ENCODE data around the gene SPDYE2. TPM values are rescaled to one million over a fixed set of nuclear protein-coding genes. Genes with fewer than 3 reads are reported as not detected.
"Not testable (repeated sequence)": the region's sequence is repeated elsewhere in the genome, so short reads cannot be mapped to it uniquely, and the experiment has no call there.

Gene SPDYE2
- total and polyA plus RNA-seq, 12 donors = 0.31 to 0.51 TPM; not detected in 10

GRCh38 chr7:102577315-102578240 lies 26.6 kb downstream of the SPDYE2 start:
- H3K36me3 ChIP-seq; DNase-seq; H3K4me3 ChIP-seq; ATAC-seq; H3K27me3 ChIP-seq; H3K27ac ChIP-seq; H3K9me3 ChIP-seq; intact Hi-C loops (cut with DNase I); H3K4me1 ChIP-seq: not testable (repeated sequence)
- WGBS, 2 donors = 77 to 78% methylated on average over 6 of the region's 7 CpGs

- ATAC-seq (peak in 5 of 8 donors; percentile 5 to 31 (median 16)), DNase-seq (peak in 1 of 2 donors; percentile 6)
- H3K36me3 ChIP-seq; H3K27me3 ChIP-seq; H3K27ac ChIP-seq; H3K9me3 ChIP-seq; H3K4me1 ChIP-seq; intact Hi-C loops (cut with DNase I); H3K4me3 ChIP-seq: not testable (repeated sequence)
- WGBS, 2 donors = 82% methylated on average over 5 of the region's 5 CpGs
Measured at GRCh38 chr7:102578486-102578885, 27.5 kb downstream of the SPDYE2 start.

GRCh38 chr7:102581722-102582121 lies 30.7 kb downstream of the SPDYE2 start:
- no CpG with 5 or more reads among the region's 5 CpGs for WGBS, 2 donors
- H3K9me3 ChIP-seq; H3K4me1 ChIP-seq; H3K27ac ChIP-seq; H3K4me3 ChIP-seq; intact Hi-C loops (cut with DNase I); DNase-seq; H3K36me3 ChIP-seq; ATAC-seq; H3K27me3 ChIP-seq: not testable (repeated sequence)

- H3K27me3 ChIP-seq; H3K4me1 ChIP-seq; H3K27ac ChIP-seq; H3K36me3 ChIP-seq; DNase-seq; H3K9me3 ChIP-seq; intact Hi-C loops (cut with DNase I); ATAC-seq; H3K4me3 ChIP-seq: not testable (repeated sequence)
- WGBS, 2 donors = no CpG with 5 or more reads among the region's 5 CpGs
Measured at GRCh38 chr7:102583495-102583894, 32.5 kb downstream of the SPDYE2 start.

- H3K4me3 ChIP-seq; H3K27ac ChIP-seq; DNase-seq; H3K27me3 ChIP-seq; H3K36me3 ChIP-seq; intact Hi-C loops (cut with DNase I); H3K4me1 ChIP-seq; H3K9me3 ChIP-seq: not testable (repeated sequence)
- WGBS, 2 donors = no CpG with 5 or more reads among the region's 9 CpGs
- peak in 4 of 8 donors; percentile 8 to 54 (median 24) for ATAC-seq
Measured at GRCh38 chr7:102589857-102590256, 38.8 kb downstream of the SPDYE2 start.

- H3K4me3 ChIP-seq; H3K36me3 ChIP-seq; H3K4me1 ChIP-seq; H3K27ac ChIP-seq; H3K27me3 ChIP-seq; intact Hi-C loops (cut with DNase I); H3K9me3 ChIP-seq: not testable (repeated sequence)
- 15 to 31% methylated on average over 6 of the region's 26 CpGs for WGBS, 2 donors
- DNase-seq (peak; percentile 29 to 35), ATAC-seq (peak; percentile 81 to 89 (median 84))
Measured at GRCh38 chr7:102592477-102593019, 41.5 kb downstream of the SPDYE2 start.

- H3K4me3 ChIP-seq; intact Hi-C loops (cut with DNase I); H3K9me3 ChIP-seq; H3K4me1 ChIP-seq; H3K27ac ChIP-seq; H3K36me3 ChIP-seq; H3K27me3 ChIP-seq; DNase-seq: not testable (repeated sequence)
- no CpG with 5 or more reads among the region's 68 CpGs for WGBS, 2 donors
- peak; percentile 32 to 49 (median 37) for ATAC-seq
Measured at GRCh38 chr7:102593637-102594334, 42.8 kb downstream of the SPDYE2 start.

- DNase-seq; H3K36me3 ChIP-seq; H3K9me3 ChIP-seq; H3K27ac ChIP-seq; H3K4me3 ChIP-seq; H3K4me1 ChIP-seq; intact Hi-C loops (cut with DNase I); H3K27me3 ChIP-seq; ATAC-seq: not testable (repeated sequence)
- 75 to 76% methylated on average over 2 to 4 of the region's 10 CpGs for WGBS, 2 donors
Measured at GRCh38 chr7:102596036-102596435, 45.0 kb downstream of the SPDYE2 start.

GRCh38 chr7:102599699-102600098 lies 48.7 kb downstream of the SPDYE2 start:
- H3K36me3 ChIP-seq; H3K27me3 ChIP-seq; DNase-seq; intact Hi-C loops (cut with DNase I); H3K4me3 ChIP-seq; H3K4me1 ChIP-seq; H3K9me3 ChIP-seq; H3K27ac ChIP-seq: not testable (repeated sequence)
- WGBS, 2 donors = no CpG with 5 or more reads among the region's 9 CpGs
- ATAC-seq = peak in 1 of 8 donors; percentile 9

- DNase-seq; H3K9me3 ChIP-seq; H3K4me3 ChIP-seq; intact Hi-C loops (cut with DNase I); H3K27me3 ChIP-seq; H3K36me3 ChIP-seq; H3K27ac ChIP-seq; H3K4me1 ChIP-seq: not testable (repeated sequence)
- ATAC-seq = peak in 1 of 8 donors; percentile 8
- WGBS, 2 donors = no CpG with 5 or more reads among the region's 12 CpGs
Measured at GRCh38 chr7:102602317-102602716, 51.3 kb downstream of the SPDYE2 start.
